HK-2 (cell line): ENCODE results near the gene NUDT14.

ENCODE experiments used
- DNase-seq: peaks from one replicate; pipeline ENCODE4 v3.0.0-alpha.2; 2018; ENCODE audit not compliant: unreplicated experiment

The NUDT14 gene

DNA sequence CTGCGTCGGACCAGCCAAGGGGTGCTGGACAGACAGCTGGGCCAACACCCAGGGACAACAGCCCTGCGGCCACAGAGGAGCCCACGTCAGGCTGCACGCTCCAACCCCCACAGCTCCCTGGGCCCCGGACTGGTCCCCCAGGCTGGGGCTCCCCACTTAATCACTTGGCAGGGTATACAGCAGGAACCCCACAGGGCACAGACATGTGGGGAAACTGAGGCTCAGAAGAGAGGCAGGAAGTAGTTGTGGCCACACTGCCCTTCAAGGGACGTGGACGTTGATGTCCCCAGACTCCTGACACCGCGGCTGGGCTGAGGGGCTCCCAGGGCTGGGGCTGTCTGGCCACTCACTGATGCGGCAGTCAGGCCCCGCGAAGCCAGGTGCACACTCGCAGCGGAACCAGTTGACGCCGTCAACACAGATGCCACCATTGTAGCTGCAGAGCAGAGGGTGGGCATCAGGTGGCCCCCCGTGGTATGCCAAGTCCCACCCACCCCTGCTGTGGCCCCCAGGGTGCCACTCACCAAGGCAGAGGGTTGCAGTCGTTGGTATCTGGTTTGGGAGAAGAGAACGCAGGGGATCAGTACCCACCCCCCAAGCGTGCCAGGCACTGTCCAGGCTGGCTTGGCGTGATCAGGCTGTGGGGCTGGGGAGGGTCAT lies 34.0 kb downstream of the NUDT14 start:
- DNase-seq = no peak

DNA sequence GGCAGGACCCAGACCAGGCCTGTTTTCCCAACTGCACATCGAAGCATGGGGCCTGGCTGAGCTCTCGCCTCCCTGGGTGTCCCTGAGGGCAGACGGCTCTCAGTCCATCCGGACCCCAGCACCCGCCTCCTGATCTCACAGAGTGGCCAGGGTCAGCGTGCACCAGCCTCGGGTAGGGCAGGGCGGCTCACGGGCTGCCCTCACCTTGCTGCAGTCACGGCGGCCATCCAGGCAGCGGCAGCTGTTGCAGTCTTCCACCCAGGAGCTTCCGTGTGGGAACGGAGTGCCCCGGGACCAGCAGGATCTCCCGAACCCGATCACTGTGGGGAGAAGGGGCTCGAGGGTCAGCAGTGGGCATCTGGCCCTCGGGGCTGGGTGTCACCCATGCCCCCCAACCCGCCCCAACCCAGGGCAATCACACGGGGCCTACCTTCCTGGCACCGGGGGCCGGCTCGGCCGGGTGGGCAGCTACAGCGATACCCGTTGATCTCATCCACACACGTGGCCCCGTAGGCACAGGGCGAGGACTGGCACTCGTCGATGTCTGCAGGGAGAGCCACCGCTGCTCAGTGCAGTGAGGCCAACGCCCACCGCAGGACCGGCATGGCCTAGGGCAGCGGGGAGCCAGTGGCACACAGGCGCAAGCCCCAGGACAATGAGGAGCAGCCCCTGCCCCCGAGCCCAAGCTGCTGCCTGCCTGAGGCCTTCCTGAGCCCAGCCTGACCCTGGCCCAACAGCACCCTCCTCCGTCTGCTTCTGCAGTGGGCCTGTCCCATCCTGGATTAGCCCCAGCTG lies 34.7 kb downstream of the NUDT14 start:
- no peak for DNase-seq

DNA sequence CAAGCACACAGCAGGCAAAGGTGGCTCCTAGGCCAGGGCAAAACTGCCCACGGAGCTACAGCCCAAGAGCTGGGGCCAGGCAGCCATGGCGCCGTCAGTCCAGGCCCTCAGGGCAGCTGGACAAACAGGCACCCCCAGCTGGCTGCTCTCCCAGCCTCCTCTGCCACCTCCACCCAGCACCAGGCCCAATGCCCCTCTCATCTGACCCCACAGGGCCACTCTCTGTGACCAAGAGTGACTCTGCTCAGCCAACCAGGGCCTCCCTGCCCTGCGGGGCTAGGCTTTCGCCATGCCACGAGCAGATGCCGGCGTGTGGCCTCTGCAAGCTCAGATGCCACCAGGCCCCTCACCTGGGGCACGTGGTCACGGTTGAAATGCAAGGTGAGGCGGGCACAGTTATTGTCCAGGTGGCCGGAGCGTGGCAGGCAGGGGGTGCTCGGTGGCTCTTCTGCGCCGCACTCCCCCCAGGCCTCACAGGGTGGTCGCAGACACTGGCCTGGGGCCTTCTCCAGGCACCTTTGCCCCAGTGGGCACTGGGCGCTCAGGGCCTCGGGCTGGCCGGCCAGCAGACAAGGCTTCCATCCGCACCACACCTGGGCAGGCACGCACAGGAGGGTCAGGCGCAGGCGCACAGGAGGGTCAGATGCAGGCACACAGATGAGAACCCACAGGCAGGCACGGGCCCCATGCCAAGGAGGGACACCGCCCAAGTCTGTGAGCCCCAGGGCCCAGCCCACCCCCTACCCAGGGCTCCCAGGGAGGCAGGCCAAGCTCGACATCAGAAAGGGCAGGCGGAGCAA lies 35.5 kb downstream of the NUDT14 start:
- no peak for DNase-seq

DNA sequence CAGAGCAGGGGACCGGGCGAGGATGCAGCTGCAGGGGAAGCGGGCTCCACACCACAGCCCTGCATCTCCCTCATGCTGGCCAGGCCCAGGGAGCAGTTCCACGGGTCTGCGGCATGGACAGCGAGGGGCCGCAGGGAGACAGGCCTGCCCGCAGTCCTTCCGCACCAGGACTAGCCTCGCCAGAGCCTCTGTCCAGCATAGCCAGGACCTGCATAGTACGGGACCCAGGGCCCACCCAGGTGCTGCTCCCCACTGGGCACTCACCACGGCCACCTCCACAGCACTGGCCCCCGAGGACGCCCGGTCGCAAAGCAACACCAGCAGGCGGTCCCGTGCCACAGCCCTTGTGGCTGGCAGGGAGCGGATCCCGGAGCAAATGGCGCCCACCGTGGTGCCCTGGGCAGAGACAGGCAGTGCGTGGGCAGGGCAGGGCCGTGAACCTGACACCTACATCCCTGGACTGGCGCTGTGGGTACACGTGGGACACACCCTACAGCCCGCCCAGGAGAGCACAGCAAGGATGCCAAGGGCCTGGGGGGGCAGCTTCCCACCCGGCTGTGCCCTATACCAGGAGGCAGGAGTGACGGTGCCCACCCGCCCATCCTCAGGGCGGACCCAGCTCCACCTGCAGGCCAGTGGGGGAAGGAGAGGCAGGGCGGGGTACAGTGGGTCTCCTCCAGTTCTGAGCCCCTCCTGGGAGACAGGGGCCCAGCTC lies 36.3 kb downstream of the NUDT14 start:
- DNase-seq = no peak

DNA sequence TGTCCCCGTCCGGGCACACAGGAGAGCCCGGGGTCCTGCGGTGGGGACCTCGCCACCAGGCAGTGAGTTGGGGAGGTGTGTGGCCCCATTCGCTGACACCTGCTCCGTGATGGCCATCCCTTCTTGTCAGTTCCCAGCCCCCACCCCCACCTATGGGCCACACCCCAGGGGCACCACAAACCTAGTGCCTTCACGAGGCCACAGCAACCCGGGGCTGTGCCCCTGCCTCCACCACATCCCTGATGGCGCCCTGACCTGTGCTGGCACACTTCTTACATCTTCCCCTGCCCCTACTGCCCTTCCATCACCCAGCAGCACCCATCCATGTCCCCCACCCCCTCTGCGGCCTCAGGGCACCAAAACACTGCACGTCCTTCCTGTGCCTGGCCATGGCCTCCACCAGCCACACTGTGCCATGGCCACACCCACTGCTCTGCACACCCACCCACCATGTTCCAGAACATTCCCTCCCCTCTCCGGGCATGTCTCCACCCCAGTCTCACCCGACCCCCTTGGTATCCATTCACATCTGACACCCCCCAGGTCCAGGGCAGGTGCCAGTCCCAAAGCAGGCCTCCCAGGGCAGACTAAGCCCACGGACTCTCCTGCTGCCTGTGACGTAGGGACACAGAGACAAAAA lies 37.0 kb downstream of the NUDT14 start:
- DNase-seq = no peak

DNA sequence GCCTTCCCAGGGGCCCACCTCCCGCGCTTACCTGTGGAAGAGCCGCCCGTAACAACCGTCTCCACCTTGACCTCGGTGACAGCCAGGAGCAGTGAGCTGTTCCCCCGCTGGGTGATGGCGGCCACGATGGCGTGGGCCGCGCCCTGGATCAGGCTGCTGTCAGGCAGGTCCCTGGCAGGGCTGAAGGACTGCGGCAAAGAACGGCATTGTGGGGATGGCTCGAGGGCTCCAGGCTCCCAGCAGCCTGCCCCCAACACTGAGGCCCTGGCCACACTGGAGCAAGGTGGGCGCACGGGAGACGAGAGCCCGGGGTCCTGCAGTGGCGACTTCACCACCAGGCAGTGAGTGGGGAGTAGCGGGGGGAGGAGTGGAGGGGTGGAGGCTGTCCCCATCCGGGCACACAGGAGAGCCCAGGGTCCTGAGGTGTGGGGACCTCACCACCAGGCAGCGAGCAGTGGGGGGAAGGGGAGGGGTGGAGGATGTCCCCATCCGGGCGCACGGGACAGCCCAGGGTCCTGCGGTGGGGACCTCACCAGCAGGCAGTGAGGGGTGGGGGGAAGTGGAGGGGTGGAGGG lies 37.6 kb downstream of the NUDT14 start:
- DNase-seq = no peak

DNA sequence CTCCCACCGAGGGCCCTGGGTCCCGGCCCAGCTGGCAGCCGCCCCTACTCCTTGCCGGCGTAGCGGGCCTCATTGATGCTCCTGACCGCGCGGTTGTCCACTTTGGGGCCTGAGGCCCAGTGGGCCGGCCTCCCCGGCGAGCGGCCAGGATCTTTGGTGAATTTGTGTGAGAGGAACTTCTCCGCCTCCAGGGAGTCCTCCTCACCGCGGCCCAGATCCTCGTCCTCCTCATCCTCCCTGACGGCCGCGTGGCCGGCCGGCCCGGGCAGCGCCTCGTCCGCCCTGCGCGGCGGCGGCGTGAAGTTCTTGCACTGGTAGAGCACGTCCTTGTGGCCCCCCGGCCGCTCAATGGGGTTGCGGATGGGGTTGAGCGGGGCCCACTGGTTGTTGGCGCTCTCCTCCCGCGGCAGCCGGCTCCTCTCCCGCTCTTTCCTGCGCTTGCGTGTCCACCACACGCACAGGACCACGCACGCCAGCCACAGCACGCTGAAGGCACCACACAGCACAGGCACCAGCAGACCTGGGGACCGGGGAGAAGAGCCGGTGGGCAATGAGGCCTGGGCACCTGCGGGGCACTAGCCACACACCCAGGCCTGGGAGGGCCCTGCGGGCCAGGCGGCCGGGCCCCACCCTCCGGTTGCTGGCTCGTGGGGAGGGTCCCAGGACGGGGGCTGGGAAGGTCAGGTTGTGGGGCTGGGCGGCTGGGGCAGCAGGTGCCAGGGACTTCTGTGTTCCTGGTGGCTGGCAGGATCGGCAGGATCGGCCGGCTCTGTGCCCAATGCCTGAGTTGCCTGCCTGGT lies 38.3 kb downstream of the NUDT14 start:
- no peak for DNase-seq

DNA sequence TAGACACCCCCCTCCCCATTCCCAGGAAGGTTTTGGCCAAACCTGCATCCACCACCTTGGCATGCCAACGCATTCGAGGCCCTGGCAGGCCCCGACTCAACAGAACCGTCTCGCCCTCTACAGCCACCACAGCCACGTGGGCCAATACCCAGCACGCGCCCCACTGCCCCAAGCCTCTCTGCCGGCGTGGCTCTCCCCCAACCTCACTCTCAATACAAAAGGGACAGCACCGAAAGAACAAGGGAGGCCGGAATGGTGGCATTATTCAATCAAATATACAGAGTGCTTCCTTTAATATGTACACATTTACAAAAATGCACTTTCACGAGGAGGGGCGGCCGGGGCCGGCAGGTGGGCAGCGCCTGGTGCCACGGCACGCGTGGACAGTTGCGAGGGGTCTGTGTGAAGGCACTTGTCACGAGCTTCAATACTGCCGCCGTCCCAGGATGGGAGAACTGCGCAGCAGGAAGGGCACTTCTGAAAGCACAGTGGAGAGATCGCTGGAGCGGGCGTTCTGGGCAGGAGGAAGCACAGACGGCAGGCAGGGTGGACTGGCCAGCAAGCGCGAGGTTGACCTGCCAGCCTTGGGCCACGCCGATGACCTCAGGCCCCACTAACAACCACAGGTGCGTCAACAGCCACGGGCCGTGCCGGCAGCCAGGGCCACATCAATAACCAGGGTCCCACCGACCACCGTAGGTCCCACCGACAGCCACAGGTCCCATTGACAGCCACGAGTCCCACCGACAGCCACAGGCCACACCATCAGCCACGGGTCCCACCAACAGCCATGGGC lies 39.4 kb downstream of the NUDT14 start:
- no peak for DNase-seq

DNA sequence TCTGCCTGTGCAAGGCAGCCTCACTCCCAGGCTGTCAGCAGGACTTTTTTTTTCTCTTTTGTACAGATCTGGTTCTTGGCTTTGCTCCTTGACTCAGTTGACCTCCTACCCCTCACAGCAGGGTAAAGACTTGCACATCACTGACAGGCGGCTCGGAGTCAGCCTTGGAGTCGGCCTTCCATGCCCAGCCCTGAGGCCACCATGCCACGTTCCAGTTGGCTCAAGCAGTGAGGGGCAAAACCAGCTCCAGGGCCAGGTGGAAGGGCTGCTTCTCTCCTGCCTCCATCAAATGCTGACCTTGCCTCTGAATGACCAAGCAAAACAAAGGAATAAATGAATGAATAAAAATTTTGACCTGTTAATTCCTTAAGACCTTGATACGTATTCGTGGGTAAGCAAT lies 40.1 kb downstream of the NUDT14 start:
- no peak for DNase-seq

DNA sequence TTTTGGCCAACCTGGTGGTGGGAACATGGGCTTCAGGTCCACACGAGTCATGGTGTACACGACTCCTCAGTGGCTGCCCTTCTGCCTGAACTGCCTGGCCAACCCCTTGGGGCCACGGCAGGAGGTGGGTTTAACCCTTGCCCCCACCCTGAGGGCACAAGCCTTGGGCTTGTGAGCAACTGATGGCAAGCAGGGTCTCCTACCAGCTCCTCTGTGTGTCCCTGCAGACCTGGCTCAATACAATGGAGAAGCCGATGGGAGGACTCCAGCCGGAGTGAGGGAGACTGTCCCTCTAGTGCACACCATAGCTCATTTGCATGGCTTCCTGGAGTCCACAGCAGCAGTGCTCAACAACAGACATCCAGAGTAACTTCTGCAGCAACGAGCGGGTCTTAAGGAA lies 40.5 kb downstream of the NUDT14 start:
- DNase-seq = no peak

DNA sequence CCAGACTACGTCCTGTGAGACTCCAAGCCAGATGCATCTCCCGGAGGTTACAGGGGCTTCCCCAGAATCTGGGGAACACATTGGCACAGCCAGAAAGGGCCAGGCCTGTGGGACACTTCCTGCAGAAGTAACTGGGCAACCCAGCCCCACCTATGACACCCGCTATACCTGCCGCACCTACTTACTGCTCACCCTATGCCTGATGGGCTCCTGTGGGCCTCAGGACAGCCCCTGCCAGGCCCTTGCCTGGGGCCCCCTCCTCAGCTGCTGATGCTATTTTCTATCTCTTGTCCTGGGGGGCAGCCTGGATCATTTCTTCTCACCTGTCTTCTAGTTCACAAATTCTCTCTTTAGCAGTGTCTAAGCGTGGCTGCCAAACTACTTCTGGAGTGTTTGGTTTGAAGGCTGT lies 41.3 kb downstream of the NUDT14 start:
- no peak for DNase-seq

DNA sequence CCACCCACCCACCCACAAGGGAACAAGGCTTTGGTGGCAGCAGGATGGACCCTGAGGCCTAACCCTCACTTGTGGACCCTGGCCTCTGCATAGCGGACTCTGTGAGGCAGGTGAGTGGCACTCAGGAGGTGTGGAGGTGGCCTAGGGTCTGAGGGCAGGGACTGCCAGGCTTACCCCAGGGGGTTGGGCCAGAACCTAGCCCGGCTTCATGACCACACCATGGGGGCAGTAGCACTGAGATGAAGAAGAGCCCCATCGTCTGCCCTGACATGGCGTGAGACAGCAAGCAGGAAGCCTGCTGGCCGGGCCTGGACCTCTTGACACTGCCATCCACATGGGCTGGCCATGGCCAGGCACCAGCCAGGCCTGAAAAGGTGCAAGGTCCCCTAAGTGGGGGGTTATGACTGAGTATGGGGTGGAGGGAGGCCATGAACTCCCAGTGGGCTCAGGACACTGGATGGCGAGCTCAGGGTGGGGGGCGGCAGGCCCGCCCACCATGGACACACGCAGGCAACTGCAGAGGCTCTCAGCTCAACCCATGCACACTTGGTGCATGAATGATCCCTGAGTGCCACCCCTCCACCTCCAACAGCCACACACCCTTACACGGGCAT lies 41.8 kb downstream of the NUDT14 start:
- DNase-seq = no peak

DNA sequence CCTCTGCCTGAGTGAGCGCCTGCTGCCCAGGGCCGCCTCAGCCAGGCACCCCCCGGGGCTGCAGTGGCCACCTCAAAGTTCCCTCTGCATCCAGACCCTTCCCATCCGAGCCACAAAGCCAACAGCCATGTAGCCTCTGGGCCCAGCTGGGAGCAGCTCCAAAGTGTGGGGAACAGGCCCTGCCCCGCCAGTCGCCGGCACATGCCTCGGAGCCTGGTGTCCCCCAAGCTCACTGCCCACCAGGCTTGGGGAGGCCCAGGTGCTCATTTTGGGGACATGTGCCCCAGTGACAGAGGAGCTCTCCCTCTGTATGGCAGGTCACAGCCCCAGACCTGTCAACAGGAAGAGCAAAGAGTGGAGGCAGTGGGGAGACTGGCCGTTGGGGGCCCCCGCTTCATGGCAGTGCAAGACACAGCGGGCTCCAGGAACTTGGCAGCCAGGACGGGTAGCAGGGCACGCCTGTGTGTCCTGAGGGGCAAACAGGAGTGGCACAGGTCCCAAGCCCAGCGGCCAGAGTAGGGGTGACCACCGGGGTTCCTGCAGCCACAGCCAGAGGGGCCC lies 42.5 kb downstream of the NUDT14 start:
- no peak for DNase-seq

DNA sequence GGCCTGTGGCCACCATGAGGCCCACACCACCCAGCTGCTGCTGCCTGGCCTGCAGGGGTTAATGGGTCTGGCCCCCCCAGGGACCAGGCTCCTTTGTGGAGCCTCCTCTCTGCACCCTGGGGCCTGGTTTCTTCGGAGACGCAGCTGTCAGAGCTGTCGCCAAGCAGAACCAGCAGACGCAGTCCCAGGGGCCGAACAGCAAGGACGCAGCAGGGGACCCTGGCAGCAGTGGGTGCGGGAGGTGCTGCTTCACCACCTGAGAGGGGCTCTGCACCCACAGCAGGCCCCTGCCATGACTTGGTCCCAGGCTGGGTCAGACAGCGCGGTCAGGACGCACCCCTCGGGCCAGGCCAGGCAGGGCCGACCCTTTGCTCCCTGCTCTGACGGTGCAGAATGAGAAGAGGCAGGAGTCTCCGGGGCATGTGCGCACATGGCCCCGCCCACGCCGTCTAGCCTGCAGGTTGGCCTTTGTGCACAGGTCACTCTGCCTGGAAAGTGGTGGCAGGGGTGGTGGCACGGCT lies 43.0 kb downstream of the NUDT14 start:
- DNase-seq = no peak

DNA sequence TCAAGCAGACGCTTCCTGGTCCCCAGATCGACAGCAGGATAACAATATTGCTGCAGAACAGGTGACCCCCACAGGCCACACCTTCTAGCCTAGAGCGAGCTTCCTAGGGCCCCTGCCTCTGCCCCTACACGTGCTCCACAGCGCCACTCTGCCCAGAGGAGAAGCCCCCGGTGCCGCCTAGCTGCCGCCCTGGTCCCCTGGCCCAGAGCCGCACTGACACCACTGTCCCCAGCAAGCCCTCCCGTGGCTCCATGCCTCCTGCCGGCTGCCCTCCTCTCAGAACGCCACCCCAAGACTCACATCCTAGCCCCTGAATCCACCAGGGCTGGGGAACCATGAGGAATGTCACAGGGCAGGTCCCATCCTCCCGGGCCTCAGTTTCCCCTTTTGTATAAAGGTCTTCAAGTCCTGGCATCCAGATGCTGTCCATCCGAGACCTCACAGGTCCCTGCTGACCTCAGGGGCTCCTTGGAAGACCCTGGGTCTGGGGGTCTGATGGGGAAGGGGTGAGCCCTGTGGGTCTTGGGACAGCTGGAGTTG lies 43.6 kb downstream of the NUDT14 start:
- DNase-seq = no peak

DNA sequence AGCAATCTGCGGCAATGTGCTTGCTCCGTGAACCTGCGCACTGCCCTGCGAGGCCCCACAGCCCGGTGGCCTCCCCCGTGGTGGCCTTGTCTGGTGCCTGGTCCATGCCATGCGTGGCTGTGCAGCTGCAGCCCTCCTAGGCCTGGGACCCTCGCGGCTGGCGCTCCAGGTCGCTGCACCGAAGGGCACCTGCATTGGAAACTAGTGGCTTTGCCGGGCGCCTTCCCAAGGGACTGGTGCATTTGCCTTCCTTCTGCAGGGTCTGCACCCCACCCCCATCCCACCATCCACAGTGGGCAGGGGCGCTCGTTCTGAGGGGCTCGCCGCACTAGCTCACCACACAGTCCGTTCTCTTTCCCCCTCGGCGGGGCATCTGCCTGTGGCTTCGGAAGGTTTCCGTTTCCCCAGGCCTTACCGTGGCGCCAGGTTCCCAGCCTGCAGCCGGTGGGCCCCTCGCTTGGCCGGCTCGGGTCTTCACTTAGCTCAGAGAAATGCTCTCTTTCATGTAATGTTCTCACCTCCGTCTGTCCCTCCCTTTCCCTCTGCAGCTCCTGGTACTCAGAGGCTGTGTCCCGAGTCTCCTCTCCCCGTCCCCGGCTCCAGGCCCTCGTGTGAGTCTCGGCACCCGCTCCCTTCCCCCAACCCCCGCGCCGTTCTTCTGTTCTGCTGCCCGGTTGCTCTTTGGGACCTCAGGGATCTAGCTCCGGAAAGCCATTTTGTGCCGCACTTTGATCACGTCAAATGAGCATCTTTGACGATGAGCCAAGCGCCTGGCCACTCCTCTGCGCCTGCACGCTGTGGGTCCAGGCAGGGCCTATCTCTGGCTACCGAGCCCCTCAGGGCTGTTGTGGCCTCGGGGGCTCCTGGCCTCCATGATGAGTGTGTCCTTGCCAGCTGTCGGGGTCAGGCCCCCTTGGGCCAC lies 44.5 kb downstream of the NUDT14 start:
- no peak for DNase-seq
